Activated CD8-positive, alpha-beta T cell treated with anti-CD3 and anti-CD28 coated beads for 36 hours (primary cell): ENCODE results near the gene CAMTA1. TPM values are rescaled to one million over a fixed set of nuclear protein-coding genes. Genes with fewer than 3 reads are reported as not detected.

Experiments used
- ATAC-seq: fragments of 200-7000 bp; cut with Tn5 transposase; one replicate; pipeline ENCODE4 v1.10.0; 2021; ENCODE audit warnings: mild to moderate bottlenecking, moderate library complexity
- CTCF ChIA-PET: fragments of 350-600 bp; sonication (Branson Sonifier 250); formaldehyde crosslinking; loops from one replicate; lab custom pipeline; 2021; ENCODE audit warnings: antibody characterized with exemption; lab: Charles Lee
- POLR2A ChIA-PET: fragments of 350-600 bp; sonication (Branson Sonifier 250); formaldehyde crosslinking; loops from one replicate; lab custom pipeline; 2021; ENCODE audit warnings: antibody characterized with exemption; lab: Charles Lee
- DNase-seq: peaks from one replicate; pipeline ENCODE4 v3.0.0-alpha.2; 2020
- H3K27ac Mint-ChIP-seq: one replicate; pipeline ENCODE4 v1.8.0; 2021; ENCODE audit warnings: mild to moderate bottlenecking, mixed read lengths
- H3K27me3 Mint-ChIP-seq: one replicate; pipeline ENCODE4 v1.8.0; 2021; ENCODE audit warnings: mixed read lengths
- H3K36me3 Mint-ChIP-seq: one replicate; pipeline ENCODE4 v1.8.0; 2021; ENCODE audit warnings: low read depth, mixed read lengths
- H3K4me1 Mint-ChIP-seq: one replicate; pipeline ENCODE4 v1.8.0; 2021; ENCODE audit warnings: low read depth, mixed read lengths
- H3K4me3 Mint-ChIP-seq: one replicate; pipeline ENCODE4 v1.8.0; 2021; ENCODE audit warnings: mild to moderate bottlenecking, moderate library complexity, mixed read lengths
- H3K9me3 Mint-ChIP-seq: one replicate; pipeline ENCODE4 v1.8.0; 2021; ENCODE audit warnings: mixed read lengths
- intact Hi-C: fragments of 100-400 bp; cut with micrococcal nuclease; formaldehyde crosslinking; loops from one replicate; pipeline ENCODE4 v1.10.0; 2022
- total RNA-seq, 2 experiments: library from RNA; stranded (reverse); gene quantifications; one replicate each; pipeline ENCODE4 v1.2.3, GENCODE V29; 2021
- TF ChIP-seq, protein P1 (sequence below): fragments of 200-600 bp; IDR thresholded peaks from one replicate; pipeline ENCODE4 v1.8.0; 2022; ENCODE audit warnings: antibody characterized with exemption, mild to moderate bottlenecking

The CAMTA1 gene
- total RNA-seq, 2 experiments from 2014 or later = 67.7 to 70.9 TPM

DNA sequence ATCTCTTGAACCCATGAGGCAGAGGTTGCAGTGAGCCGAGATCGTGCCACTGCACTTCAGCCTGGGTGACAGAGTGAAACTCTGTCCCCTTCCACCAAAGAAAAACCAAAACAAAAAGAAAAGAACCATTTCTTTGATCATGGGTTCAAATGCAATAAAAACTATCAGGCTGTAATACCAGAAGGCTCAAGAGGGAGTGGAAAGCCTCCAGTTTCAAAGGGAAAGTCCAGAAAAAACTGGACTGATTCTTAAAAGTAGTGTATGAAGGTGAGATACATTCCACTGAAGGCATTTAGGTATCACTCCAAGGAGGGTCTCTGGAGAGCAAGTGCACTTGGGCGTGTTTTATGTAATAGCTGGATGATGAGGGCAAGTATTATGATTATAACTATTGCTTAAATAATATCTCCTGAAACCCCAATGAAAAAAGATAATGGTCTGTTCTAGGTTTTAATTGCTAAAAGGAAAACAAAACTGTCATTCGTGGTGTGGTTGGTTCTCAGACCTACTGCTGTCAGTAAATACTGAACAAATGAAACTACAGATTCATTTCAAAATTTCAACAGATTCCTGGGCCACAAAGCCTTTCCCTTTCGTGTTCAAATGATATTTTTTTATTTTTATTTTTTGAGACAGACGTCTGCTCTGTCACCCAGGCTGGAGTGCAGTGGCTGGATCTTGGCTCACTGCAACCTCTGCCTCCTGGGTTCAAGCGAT is 6.0 kb upstream of the CAMTA1 start:
- peaks cover 14% of the 10 kb centered on the region for H3K4me1 Mint-ChIP-seq
- ChIA-PET POLR2A (no interaction called here), CTCF (no interaction called here)
- TF ChIP-seq, protein P1, sequence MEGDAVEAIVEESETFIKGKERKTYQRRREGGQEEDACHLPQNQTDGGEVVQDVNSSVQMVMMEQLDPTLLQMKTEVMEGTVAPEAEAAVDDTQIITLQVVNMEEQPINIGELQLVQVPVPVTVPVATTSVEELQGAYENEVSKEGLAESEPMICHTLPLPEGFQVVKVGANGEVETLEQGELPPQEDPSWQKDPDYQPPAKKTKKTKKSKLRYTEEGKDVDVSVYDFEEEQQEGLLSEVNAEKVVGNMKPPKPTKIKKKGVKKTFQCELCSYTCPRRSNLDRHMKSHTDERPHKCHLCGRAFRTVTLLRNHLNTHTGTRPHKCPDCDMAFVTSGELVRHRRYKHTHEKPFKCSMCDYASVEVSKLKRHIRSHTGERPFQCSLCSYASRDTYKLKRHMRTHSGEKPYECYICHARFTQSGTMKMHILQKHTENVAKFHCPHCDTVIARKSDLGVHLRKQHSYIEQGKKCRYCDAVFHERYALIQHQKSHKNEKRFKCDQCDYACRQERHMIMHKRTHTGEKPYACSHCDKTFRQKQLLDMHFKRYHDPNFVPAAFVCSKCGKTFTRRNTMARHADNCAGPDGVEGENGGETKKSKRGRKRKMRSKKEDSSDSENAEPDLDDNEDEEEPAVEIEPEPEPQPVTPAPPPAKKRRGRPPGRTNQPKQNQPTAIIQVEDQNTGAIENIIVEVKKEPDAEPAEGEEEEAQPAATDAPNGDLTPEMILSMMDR = no peak
- H3K27me3 Mint-ChIP-seq = peaks cover 7% of the 10 kb centered on the region
- ATAC-seq (no peak), DNase-seq (no peak)
- no peaks in the 10 kb centered on the region for H3K36me3 Mint-ChIP-seq
- H3K9me3 Mint-ChIP-seq = peaks cover 2% of the 10 kb centered on the region
- H3K4me3 Mint-ChIP-seq = no peak overlapping the region
- no peak overlapping the region for H3K27ac Mint-ChIP-seq
- intact Hi-C loops = no loop called here

GRCh38 chr1:6782151-6782550 is 3.1 kb upstream of the CAMTA1 start:
- Mint-ChIP-seq H3K27me3 (peaks cover 3% of the 10 kb centered on the region), H3K9me3 (no peaks in the 10 kb centered on the region), H3K36me3 (peaks cover 5% of the 10 kb centered on the region), H3K4me1 (peaks cover 19% of the 10 kb centered on the region), H3K4me3 (no peak overlapping the region), H3K27ac (no peak overlapping the region)
- DNase-seq (no peak), ATAC-seq (no peak)
- TF ChIP-seq, protein P1 = no peak
- intact Hi-C loops = loop anchor here (10.0 kb wide), 1 partner anchor 57 kb away; no protein-coding TSS in a partner anchor
- POLR2A ChIA-PET = interaction anchor here (0.6 kb wide), 1 partner anchor 1305 kb away, joined by 3 read pairs; no protein-coding TSS in a partner anchor
- CTCF ChIA-PET = interaction anchor here (1.0 to 1.6 kb wide), 3 partner anchors 36 to 73 kb away, joined by 3 to 4 read pairs (median 3); no protein-coding TSS in a partner anchor

- peaks cover 29% of the 10 kb centered on the region for H3K4me1 Mint-ChIP-seq
- TF ChIP-seq, protein P1 = no peak
- CTCF ChIA-PET = interaction anchor here (0.7 to 1.6 kb wide), 2 partner anchors 40 to 64 kb away, joined by 3 read pairs; no protein-coding TSS in a partner anchor
- H3K27me3 Mint-ChIP-seq = peaks cover 1% of the 10 kb centered on the region
- peak overlapping the region; percentile 85 for H3K27ac Mint-ChIP-seq
- H3K4me3 Mint-ChIP-seq = peak overlapping the region; percentile 80
- intact Hi-C loops = loop anchor here (10.0 kb wide), 1 partner anchor 58 kb away; no protein-coding TSS in a partner anchor
- POLR2A ChIA-PET = interaction anchor here (0.8 to 1.2 kb wide), 2 partner anchors 82 to 86 kb away, joined by 3 read pairs; partner anchors contain the start of gene DNAJC11
- peaks cover 10% of the 10 kb centered on the region for H3K36me3 Mint-ChIP-seq
- DNase-seq = no peak
- no peaks in the 10 kb centered on the region for H3K9me3 Mint-ChIP-seq
- no peak for ATAC-seq
Observed at GRCh38 chr1:6783221-6783620, 2.0 kb upstream of the CAMTA1 start.

DNA sequence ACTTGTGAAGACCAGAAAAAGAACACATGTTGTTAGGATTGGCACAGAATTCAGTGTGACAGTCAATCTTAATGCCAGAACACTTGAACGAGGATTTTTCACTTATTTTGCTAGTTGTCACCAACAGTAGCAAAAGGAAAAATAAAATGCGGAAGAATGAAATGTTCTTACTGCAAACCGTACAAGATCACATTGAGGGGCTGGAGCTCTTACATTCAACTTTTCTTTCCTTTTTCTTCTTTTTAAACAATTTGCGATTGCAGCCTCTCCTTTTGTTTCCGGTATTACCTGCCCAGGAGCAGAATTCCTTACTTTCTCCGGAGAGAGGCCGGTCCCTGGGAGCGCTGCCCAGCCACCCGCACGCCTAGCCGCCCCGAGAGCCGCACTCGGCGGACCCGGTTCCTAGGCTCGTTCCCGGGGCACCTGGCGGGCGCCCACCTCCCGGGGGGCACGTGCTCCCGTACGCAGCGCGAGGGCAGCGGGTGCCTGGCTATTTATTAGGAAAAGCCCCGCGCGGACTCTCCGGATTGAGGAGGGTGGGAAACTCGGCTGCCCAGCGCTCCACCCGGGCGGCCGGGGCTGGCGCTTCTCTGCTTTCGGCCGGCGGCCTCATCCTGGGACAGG is 1.2 kb upstream of the CAMTA1 start:
- H3K36me3 Mint-ChIP-seq = peaks cover 16% of the 10 kb centered on the region
- H3K4me1 Mint-ChIP-seq = peaks cover 37% of the 10 kb centered on the region
- ChIA-PET CTCF (interaction anchor here (0.7 to 3.2 kb wide), 2 partner anchors 105 to 286 kb away, joined by 3 to 14 read pairs; no protein-coding TSS in a partner anchor), POLR2A (interaction anchor here (0.7 to 1.6 kb wide), 6 partner anchors 19 to 182 kb away, joined by 3 to 4 read pairs (median 3); partner anchors contain the start of gene DNAJC11)
- intact Hi-C loops = loop anchor here (10.0 kb wide), 1 partner anchor 59 kb away; no protein-coding TSS in a partner anchor
- H3K27ac Mint-ChIP-seq = peak overlapping the region; percentile 85
- no peak for ATAC-seq
- TF ChIP-seq, protein P1 = no peak
- no peaks in the 10 kb centered on the region for H3K27me3 Mint-ChIP-seq
- no peak for DNase-seq
- no peaks in the 10 kb centered on the region for H3K9me3 Mint-ChIP-seq
- H3K4me3 Mint-ChIP-seq = peak overlapping the region; percentile 80
